EH (cell line): ENCODE measurements around the gene LAMA4.
"Not testable (repeated sequence)": the region's sequence is repeated elsewhere in the genome, so short reads cannot be mapped to it uniquely, and the experiment has no call there.

Experiments used
- DNase-seq: peaks from one replicate; pipeline ENCODE4 v3.0.0-alpha.2; 2015; ENCODE audit warnings: low read depth

The LAMA4 gene

GRCh38 chr6:112216662-112217551, 37.5 kb downstream of the LAMA4 start:
- DNase-seq, result peak; percentile 90

GRCh38 chr6:112215488-112216284, 38.7 kb downstream of the LAMA4 start:
- DNase-seq, result no peak

DNA sequence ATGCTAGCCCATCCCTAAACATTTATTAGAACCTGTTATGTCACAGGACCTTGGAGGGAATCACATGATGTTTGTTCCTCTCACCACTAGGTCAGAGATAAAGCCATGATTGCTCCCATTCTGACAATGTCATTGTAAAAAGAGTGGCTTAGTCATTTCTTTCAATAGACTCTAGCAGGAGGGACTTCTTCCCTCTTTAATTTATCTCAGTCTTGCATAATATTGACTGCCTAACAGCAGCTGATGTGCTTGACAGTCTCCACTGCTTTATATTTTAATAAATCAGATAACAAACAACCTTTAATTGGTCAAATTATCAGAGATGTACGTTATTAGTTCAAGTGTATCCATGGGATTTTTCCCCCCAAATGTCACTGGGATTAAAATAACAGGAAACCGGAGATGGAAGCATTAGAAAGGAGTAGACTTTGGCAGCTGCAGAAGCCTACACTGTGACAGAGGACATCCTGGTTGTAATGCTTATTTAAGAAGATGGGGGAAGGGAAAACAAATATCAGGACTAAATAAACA, 39.6 kb downstream of the LAMA4 start:
- no peak for DNase-seq

GRCh38 chr6:112210852-112211251, 43.5 kb downstream of the LAMA4 start:
- DNase-seq, result no peak

DNA sequence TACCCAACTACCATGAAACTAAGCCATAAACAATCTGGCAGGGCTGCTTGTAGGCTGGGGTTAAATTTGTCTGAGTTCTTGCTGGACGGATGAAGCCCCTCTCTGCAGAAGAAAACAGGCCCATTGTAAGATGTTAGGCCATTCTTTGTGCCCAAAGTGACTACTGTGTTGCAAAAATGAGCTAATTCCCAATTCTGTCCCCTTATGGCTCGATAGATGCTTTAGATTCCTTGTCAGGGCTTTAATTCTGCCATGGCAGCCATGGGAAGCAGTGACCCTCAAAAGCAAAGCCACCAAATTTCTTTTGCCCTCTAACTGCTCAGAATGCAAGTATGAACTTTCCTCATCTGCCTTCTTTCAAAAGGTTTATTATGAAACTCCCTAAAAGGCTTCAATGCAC, 45.2 kb downstream of the LAMA4 start:
- no peak for DNase-seq

- no peak for DNase-seq
Measured at GRCh38 chr6:112207776-112208175, 46.6 kb downstream of the LAMA4 start.

DNA sequence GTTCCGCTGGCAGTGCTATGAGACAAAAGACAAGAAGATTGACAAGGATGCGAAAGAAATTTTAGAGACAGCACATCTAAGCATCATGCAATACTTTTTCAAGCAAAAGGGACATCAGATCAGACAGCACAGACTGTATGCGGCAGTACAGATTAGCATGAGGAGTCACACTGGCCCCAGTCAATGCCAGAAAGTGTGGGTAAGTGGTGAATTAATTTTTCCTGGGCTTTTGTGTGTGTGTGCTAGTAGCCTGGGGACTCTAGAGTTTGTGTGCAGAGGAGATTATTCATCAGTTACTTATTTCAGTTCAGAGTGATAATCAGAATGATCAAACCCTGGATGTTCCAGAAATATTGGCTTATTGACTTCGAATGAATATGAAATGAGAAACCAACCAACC, 47.2 kb downstream of the LAMA4 start:
- DNase-seq, result peak; percentile 14

DNA sequence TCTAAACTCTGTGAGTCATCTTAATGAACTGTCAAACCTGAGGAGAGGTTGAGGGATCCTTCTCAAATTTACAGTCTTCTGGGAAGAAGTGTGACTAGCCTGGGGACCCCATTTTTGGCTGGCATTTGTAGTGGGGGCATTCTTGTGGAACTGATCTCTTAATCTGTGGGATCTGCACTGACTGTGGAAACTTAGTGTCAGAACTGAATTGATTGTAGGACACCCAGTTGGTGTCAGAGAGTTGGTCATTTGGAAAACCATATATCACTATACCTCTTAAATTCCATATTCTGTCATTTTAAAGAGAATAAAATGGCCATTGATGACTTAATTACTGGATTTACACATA, 48.3 kb downstream of the LAMA4 start:
- no peak for DNase-seq

DNA sequence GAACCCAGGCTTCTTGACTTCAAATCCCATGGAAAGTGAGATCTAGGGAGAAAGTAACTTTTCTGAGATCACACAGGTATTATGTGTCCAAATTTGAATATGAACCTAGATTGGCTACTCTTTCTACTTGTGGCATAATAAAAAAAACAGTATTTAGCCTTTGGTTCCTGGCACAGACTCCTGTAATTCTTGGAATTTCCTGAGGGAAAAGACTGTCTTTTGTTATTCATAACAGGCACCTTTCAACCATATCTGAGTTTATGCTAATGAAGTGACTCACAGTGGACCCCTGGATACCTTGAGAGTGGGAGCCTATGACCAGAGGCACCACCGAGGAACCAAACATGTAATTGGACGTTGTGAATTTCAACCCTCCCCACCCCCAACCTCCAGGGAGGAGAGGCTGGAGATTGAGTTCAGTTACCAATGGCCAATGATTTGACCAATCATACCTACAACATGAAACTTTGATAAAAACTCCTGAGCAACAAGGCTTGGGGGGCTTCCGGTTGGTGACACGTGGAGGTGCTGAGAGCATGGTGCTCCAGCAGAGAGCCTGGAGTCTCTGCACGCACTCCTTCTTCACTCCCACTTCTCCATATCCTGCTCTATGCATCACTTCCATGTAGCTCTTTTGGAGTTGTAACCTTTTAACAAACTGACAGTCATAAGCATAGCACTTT, 48.8 kb downstream of the LAMA4 start:
- DNase-seq, result peak; percentile 70

GRCh38 chr6:112204350-112204706, 50.0 kb downstream of the LAMA4 start:
- no peak for DNase-seq

DNA sequence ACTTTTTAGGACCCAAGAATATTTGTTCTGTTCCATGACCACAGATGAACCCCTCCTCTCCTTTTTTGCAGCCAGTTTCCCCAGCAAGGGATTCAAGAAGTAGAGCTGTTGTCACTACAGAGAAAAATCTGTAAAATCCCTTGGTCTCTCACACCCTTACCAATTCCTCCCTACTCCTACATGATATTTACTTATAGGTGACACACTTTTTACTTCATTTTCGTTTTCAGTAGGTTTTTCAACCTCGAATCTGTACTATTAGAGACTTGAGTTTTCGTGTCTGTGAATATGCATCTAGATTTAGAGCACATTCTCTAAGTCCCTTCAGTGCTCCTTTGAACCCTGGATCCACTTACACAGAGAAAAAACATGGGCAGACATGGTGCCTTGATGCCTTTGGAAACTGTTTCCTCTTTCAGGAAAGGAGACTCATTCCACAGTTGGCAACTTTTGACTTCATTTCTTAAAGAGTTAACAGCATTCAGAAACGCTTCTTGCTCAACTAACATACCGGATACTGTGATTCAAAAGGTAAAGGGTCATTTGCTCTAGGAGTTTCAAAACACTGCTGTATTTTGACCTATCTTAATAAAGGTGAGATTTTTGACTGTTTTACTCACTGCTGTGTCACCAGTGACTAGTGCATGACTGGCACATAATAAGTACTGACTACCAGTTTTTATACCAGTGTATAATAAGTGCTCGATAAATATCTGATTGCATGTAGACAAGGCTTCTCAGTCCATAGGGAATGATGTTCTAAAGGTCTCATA, 50.6 kb downstream of the LAMA4 start:
- peak; percentile 87 for DNase-seq

DNA sequence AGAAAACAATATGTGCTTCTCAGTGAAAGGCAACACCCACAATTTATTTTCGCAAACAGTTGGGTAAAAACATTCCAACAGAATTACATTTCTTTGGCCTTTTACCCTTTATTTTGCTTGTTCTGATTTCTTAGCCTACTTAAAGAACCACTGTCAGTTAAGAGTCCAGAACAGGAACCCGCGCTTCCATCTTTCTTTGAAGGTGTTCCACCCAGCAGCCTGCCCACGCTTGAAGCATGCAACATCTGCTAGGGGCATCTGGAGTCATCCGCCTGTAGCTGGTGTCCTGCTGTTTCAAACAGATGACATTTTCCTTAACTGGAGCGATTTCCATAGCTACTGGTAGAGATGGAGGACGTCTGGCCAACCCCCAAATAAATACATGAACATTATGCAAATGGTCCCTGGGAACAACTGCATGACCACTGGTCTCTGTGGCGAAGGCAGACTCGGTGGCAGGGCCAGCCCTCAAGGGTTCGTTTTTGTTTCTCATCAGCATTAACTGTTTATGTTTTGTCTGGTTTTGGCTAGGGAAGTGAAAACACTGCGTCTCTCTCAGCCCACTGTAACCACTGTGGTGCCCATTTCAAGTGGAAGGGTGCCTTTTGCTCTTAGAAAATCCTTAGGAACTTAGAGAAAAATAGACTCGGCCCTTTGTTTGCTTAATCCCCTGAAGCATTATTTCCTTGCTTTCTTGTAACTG, 51.6 kb downstream of the LAMA4 start:
- DNase-seq, result peak; percentile 50

GRCh38 chr6:112200185-112200914, 54.0 kb downstream of the LAMA4 start:
- DNase-seq, result not testable (repeated sequence)

DNA sequence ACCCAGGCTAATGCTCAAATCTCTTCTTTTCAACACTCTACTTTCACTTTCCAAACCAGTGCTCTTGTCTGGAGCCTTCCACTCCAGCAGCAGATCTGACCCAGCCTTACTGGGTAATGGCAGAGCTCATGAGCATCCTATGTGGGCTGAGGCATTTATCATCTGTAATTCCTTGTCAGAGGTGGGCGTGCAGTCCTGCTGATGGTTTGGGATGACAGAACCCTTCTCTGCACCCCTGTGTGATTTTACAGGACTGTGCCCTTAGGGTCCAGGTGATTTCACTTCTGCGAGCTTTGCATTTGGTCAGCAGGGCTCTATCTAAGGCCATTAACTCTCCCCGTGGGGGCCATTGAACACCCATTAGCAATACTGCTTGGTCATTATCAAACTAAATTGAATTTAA, 55.4 kb downstream of the LAMA4 start:
- no peak for DNase-seq

DNA sequence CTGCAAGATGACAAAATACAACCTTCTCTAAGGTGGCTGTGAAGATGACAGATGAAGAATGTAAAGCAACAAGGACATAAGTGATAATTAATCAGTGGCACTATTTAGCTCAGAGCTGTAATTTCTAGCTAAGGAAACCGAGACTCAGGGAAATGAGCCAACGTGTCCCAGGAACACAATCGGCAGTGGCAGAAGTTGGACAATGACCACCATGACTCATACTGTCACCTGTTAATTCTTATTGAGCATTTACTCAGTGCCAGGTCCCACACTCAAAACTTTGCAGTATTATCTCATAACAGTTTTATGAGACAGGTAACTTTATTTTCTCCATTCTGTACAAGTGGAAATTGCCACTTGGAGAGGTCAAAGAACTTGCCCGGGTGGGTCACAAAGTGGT, 55.8 kb downstream of the LAMA4 start:
- no peak for DNase-seq

DNA sequence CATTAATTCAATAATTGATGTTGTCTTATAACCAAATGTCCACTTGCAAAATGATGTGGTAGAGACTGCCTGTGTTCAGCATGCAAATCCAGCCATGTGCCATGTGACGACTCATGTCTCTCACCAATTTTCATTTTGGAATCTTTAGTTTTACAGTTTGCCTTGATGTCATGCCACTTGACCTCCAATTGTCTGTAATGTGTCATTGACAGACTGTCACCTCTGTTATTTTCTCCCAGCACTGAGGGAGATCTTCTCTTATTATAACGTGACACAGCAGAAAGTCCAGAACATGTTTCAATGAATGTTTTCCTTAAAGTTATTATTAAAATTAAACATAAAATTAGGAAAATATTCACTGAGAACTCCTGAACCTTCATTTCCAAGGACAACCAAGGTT, 56.7 kb downstream of the LAMA4 start:
- DNase-seq, result no peak

GRCh38 chr6:112196306-112196705, 58.1 kb downstream of the LAMA4 start:
- DNase-seq, result no peak

- DNase-seq, result no peak
Measured at GRCh38 chr6:112195166-112195565, 59.2 kb downstream of the LAMA4 start.

DNA sequence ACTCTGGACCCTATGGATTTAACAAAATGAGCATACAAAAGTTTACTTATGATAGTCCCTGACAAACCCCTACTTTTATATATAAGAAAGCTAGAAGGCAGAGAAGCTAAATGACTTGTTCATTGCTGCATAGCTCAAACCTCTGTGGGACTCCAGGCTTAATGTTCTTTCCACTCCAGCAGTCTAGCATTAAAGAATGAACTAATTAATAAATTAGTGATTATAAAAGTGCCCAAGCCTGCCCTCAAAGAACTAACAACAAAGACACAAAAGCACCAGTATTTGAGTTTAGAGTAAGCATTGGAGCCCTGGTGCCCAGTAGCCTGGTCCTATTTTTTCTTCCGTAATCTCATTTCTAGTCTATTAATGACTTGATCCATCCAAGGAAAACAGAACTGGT, 59.9 kb downstream of the LAMA4 start:
- DNase-seq, result no peak

DNA sequence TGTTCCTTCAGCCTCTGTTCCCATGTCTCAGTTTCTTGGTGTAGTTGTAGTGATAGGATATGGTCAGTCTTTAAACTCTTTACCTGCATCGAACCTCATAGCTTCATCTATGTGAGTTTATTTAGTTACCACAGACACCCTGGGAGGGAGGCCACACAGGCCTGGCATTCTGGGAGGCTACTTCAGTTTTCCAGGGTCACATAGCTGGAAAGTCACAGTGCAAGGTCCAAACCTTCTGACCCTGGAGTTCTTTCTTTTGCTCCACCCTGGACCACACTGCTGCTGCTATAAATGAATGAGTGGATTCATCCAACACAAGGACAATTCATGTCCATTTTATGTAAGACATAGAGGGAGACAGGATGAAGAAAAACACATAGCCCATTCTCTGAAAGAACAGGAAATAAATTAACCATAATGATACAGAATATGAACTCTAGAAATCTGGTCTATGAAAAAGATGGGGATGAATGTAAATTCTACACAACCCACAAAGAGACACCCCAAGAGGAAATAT, 60.8 kb downstream of the LAMA4 start:
- DNase-seq, result no peak
